ENCODE results near the gene MDP1.

DNA sequence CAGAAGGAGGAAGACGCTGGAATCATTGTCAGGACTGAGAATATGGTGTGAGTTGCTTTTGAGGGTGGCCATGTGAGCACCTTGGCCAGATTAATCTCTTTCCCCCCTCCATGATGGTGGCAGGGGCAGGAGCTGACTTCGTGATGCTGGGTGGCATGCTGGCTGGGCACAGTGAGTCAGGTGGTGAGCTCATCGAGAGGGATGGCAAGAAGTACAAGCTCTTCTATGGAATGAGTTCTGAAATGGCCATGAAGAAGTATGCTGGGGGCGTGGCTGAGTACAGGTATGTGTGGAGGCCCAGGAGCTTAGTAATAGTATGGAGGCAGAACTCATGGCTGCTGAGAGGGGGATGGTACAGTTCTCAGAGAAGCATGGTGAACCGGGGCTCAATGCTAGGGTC, 22.3 kb upstream of the MDP1 start:
- TF ChIP-seq, protein P1, sequence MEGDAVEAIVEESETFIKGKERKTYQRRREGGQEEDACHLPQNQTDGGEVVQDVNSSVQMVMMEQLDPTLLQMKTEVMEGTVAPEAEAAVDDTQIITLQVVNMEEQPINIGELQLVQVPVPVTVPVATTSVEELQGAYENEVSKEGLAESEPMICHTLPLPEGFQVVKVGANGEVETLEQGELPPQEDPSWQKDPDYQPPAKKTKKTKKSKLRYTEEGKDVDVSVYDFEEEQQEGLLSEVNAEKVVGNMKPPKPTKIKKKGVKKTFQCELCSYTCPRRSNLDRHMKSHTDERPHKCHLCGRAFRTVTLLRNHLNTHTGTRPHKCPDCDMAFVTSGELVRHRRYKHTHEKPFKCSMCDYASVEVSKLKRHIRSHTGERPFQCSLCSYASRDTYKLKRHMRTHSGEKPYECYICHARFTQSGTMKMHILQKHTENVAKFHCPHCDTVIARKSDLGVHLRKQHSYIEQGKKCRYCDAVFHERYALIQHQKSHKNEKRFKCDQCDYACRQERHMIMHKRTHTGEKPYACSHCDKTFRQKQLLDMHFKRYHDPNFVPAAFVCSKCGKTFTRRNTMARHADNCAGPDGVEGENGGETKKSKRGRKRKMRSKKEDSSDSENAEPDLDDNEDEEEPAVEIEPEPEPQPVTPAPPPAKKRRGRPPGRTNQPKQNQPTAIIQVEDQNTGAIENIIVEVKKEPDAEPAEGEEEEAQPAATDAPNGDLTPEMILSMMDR (optimal IDR thresholded peaks at IDR 0.05 in 1 of 3, IDR thresholded peaks at IDR 0.05 in 1 of 3, conservative IDR thresholded peaks at IDR 0.05 in 1 of 3; ENCODE audit: extremely low read depth in 1 of 3, insufficient read depth in 2 of 3, low read length in 3 of 3) = no peak
- no peak for TF ChIP-seq EZH2 (IDR thresholded peaks at IDR 0.05; ENCODE audit: low read length)
